Activated CD4-positive, CD25-positive, alpha-beta regulatory T cell treated with anti-CD3 and anti-CD28 coated beads, Interleukin-2, amount 50 U/mL, for 16 hours (primary cell): Measurements from ENCODE around the gene CANT1.
"Not testable (repeated sequence)": the region's sequence is repeated elsewhere in the genome, so short reads cannot be mapped to it uniquely, and the experiment has no call there.

Experiments used
- DNase-seq: peaks from one replicate; pipeline ENCODE4 v3.0.0-alpha.2; 2020; ENCODE audit warnings: low read depth, low spot score

Gene CANT1

DNA sequence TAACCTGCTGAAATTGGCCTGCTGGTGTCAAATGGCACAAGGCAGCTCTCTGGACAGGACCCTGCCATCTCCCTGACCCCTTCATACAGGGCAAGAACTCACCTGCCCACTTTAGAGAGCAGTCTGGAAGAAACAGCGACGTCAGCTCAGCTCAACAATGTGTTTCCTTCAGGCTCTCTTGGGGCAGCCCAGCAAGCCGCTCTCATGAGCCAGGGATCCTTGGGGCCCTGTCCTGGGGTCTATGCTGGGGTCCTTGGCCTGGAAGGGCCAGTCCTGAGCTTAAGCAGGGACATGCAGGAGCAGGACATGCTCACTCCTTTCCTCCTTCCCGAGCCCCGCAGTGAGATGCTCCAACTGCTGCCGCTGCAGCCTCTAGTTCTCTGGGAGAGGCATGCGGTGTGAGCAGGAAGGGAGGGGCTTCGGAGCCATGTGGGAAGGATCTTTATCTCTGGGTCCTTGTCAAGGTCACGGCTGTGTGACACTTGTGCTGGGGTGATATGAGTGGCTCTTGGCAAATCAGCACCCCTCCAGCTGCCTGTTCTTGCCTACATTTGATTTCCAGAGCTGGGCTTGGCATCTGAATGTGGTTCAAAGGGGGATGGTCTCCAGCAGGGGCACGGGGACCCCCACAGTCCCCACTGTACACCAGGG is 17.8 kb upstream of the CANT1 start:
- DNase-seq = no peak

DNA sequence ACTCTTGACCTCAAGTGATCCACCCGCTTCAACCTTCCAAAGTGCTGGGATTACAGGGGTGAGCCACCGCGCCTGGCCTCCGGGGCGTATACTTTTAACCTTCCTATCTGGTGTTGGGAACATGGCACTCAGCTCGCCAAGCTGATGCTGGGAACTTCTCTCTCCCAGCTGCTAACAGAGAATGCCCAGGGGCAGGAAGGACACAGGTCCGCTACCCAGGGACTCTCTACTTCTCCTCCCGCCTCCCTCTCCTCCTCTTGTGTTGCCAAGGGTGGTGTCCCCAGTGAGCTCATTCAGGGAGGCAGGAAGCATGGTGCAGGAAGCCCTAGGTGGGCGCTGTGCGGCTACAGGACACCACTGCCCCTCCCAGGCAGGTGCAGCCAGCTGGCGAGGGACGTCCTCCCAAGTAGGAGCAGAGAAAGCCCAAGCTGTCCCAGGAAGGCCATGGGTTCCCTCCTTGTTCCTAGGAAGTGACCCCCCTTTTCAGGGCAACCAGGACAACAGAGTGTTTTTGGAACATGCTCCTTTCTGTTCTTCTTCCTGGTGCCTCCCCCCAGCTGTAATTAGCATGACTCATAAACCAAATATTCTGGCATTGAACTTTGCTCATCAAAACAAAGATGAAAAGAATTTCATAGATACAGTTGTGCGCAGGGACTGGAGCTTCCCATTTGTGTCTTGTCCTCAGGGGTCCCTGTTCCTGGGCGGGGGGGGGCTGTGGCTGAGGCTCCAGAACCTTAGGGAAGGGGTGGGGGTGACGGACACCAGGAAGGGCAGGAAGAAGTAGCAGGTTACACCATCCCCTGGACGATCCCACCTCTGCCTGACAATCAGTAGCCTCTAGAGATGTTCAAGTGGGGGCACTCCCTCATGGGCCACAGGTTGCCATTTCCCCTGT is 17.1 kb upstream of the CANT1 start:
- no peak for DNase-seq

DNA sequence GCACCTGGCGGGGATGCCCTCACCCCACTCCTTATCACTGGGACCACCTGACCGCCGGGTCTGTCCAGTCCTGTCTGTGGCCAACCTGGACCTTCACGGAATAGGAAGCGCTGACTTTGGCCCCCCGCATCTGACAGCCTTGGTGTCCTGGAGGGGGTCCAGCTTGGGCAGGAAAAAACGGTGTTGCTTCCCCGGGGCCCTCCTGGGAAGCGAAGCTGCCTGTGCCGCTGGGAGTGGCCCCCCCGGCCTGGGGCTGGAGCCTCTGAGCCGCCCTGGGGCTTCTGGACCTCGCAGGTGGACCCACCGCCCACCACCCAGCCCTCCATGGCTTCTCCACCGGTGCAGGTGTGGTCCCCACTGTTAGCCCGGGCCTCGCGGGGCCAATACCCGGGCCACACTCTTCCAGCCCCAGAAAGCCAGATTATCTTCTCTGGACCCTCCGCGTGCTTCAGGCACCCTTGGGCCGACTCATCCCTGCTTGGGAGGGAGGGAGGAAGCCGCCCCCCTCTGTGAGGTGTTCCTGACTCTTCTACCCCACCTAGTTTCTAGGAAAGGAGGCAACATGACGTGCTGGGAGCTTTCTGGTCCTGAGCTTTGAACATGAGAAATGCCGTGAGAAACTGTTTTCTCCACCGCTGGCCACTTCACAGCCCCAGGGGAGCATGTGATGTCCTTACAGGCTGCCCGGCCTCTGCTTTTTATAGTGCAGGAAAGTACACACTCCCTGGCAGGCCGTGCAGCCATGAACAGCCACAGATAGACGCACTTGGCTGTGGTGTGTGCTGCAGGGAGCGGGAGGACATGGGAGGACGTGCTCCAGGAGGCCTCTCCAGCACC is 15.6 kb upstream of the CANT1 start:
- DNase-seq = no peak

DNA sequence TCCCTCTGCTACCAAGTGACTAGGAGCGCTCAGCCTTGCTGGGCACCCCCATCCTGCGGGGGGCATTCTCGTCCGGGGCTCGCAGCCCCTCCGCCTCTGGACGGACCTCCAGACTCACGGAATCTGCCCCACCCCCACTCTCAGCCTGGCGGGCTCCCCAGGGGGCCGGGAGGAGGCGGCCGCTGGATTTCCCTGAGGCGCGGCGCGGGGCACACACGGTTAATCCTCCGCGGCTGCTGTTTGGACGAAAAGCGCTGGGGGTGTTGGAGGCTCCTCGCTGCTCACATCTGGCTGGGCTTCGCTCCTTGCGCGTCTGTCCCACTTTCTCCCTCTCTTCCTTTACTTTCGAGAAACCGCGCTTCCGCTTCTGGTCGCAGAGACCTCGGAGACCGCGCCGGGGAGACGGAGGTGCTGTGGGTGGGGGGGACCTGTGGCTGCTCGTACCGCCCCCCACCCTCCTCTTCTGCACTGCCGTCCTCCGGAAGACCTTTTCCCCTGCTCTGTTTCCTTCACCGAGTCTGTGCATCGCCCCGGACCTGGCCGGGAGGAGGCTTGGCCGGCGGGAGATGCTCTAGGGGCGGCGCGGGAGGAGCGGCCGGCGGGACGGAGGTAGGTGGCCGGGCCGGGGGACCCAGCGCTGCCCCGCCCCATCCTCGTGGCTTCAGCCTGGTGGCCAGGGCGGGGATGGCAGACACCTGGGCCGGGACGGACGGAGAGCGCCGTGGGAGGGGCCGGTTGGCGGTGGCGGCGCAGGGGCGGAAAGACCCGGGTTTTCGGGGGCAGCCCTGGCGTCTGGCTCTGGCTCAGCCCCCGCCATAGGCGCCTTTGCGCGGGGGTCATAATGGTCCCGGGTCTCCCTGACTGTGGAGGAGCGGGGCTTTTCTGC is 14.6 kb upstream of the CANT1 start, which contains the start of gene C1QTNF1:
TSS of gene C1QTNF1 (plus strand) at position 284 of the 886 bp plus-strand sequence. CDS start 19,800 bp downstream, outside the sequence.
- DNase-seq = no peak

DNA sequence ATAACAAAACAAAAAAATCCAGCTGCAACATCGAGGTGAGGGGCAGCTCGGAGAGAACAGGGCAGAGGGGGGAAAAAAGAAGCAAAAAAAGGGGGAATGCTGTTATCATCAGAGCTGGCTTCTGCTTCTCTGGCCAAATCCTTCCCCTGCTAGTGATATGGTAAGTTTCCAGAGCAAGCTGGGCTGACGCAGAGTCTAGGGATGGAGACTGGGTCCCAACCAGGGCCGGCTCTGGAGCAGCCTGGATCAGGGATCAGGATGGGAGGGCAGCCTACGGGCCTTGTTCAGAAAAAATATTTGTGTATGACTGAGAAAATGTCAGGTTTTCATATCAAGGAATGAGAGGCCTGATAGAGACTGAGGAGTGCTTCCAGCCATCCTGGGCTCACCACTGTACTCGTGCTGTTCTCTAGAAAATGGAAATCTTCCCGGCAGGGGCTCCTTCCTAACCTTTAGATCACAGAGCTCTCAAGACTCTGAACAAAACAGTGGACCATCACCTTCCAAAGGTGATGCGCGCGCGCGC is 13.7 kb upstream of the CANT1 start:
- no peak for DNase-seq

DNA sequence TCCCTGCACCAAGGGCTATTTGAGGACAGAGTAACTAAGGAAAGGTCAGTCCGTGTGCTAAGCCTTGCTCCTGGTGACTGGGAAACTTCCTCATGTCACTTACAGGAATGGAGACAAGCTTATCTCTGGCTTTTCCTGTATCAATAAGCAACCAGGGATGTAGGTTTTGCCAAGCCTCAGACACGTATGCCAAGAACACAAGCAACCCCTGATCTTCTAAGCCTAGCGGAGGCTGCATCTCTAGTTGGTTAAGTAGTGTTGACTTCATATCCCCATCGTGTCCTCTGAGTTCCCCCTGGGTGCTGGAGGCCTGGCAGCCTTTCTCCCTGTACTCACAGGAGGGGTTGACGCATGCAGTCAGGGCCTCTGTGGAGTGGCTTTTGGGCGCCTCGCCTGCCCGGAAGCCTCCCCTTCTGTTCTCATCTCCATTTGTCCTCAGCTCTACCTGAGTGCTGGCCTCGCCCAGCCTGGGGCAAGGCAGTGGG is 13.0 kb upstream of the CANT1 start:
- no peak for DNase-seq

DNA sequence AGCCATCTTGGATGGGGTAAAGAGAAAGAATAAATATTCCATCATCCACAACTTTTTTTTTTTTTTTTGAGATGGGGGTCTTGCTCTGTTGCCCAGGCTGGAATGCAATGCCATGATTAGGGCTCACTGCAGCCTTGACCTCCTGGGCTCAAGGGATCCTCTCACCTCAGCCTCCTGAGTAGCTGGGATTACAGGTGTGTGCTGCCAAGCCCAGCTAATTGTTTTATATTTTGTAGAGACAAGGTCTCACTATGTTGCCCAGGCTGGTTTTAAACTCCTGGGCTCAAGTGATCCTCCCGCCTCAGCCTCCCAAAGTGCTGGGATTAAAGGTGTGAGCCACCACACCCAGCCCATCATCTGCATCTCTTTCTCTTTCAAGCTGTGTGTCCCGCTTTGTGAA is 12.4 kb upstream of the CANT1 start:
- DNase-seq = not testable (repeated sequence)

DNA sequence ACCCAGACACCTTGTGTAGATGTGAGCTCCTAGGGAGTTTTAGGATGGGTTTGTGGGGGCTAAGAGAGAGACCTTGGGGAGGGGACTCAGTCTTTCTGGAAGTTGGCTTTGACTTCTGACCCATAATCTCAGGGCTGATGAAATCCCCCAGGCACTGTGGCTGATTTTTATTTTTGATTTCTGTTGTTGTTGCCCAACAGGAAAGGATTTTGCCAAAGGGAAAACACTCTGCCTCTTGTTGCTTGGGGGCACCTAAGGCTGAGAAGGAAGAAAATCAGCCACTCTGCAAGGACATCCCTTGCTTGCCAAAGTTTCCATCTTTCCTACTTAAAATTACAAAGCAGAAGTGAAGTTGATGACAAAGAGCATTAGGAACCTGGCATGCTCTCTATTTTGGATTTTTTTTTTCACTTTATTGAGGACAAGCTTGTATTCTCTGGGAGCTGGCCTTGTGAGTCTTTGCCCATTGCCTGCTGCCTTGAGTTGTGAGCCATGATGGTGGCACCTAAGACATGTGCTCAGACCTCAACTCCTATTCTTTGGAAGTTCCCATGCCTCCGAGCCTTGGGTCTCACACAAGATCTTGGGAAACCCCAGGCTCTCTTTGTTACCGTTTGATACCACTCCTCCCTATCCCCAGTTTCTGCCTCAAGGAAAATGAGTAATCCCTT is 11.2 kb upstream of the CANT1 start:
- no peak for DNase-seq

DNA sequence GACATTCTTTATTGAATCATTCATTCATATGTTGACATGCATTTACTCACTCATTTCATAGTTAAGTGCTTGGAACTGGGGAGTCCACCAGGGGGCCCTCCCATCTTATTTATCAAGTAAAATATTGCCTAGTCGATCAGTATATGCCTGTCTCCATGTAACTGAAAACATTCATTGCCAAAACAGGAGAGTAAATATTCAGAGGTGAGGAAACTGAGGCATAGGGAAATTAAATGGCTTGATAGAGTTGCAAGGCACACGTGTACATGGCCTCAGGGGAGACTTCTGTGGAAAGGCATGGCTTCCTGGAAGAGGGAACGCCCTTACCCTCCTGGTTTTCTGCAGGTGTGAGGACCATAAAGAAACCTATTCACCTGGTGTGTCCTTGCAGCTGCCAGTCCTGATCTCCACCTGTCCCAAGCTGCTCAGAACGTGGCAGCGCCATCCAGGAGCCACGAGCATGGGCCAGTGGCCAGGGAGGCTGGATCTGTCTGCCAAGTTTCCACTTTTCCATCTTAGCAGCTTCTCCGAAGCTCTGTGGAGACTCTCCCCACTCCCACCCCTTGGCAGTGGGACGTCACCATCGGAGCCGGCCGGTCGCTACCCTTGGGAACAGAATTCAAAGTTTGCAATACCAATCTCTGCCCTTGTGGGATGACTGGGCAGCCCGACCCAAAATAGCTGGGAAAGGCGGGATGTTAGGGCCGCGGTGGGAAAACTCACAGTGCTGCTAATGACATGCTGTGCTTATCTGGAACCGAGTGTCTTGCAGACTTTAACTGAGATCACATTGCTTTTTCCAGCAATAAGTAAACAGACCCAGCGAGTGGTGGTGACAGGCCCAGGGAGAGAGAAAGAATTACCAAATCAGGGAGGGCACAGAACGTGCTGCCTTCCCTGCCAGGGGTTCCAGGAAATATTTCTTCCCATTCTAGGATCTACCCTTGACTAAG is 10.3 kb upstream of the CANT1 start:
- DNase-seq = no peak

DNA sequence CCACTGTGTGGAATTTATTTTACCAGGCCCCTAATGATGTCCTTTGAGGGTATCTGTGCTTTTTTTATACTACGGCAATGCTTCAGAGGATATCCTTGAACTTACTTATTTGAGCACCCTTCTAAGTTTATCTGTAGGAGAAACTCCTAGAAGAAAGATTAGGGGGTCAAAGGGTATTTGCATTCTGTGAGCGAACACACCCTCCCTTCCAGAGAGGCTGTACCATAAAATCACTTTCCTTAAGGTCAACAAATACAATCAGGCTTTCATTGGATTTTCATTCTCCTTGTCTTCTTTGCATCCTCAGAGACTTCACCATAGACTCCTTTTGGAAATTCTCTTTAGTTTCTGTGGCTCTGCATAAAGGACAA is 9.7 kb upstream of the CANT1 start:
- DNase-seq = no peak

DNA sequence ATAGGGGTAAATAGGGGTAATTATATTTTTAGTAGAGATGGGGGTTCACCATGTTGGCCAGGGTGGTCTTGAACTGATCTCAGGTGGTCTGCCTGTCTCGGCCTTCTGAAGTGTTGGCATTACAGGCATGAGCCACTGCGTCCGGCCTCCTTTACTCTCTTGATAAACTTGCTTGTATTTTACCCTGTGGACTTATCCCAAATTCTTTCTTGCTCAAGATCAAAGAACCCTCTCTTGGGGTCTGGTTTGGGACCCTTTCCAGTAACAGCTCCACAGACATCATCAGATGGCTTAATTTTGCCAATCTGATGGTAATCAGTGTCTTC is 8.8 kb upstream of the CANT1 start:
- no peak for DNase-seq

DNA sequence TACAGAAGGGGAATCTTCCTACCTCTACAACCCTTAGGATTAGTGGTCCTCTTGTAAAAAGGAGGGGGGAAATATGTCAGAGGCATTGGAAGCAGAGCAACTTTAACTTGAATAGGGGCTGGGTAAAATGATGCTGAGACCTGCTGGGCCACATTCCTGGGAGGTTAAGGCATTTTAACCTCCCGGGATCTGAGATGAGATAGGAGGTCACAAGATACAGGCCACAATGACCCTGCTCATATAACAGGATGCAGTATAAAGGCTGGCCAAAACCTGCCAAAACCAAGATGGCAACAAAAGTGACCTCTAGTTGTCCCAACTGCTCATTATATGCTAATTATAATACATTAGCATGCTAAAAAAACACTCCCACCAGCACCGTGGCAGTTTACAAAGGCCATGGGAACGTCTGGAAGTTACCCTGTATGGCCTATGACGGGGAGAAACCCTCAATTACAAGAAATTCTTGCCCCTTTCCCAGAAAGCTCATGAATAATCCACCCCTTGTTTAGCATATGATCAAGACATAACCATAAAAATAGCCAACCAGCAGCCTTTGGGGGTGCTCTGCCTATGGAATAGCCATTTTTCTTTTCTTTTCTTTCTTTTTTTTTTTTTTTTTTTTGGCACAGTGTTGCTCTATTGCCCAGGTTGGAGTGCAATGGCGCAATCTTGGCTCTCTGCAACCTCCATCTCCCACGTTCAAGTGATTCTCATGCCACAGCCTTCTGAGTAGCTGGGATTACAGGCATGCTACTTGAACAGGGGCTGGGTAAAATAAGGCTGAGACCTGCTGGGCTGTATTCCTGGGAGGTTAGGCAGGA is 8.2 kb upstream of the CANT1 start:
- no peak for DNase-seq

DNA sequence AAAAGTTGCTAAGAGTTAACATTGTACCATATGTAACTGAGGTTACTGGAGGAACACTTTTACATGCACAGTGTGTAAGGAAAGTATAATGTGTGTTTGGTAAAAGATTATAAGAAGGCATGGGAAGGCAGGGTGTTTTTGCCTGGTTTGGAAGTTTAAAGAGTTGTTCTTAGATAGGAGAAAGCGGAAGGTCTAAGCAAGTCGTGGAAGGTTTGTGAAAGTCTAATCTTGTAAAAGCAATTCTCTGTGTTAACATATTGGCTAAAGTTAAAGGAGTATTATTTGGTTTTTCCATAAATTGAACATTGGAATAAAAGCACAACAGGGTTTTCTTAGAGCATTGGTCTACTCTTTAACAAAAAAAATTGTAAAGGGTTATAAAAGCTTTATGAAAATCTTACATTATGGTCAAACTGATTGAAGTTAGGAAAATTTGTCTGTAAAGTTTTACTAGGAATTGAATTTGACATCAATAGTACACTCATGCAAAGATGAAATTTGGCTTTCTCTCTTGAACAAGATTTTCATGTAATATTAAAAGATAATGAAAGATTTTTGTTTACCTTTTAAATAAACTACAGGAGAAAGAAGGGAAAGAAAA is 4.7 kb upstream of the CANT1 start:
- DNase-seq = no peak

DNA sequence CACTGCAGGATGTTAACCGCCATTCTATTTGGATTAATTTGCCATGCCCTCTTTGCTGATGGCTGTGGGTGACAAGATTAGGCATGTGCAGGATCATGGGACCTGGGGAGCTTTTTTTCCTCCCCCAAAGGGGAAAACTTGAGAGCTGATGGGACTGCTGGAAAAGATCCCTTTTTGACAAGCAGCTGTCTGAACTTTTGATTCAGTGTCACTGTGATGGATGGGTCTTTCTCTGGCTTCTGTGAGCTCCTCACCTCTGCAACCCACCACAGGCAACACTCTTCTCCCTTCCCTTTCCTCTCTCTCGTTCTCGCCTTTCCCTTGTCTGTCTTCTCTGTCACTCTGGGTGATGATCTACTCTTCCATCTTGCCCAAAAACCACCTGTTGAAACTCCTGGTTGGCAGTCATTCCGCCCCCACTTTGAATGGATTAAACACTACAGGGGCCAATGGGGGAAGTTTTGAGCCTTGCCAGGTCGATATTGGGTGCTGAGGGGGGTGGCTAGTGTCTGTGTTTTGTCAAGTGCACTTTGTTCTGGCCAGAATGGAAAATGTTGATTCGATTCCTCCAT is 3.1 kb upstream of the CANT1 start:
- no peak for DNase-seq

DNA sequence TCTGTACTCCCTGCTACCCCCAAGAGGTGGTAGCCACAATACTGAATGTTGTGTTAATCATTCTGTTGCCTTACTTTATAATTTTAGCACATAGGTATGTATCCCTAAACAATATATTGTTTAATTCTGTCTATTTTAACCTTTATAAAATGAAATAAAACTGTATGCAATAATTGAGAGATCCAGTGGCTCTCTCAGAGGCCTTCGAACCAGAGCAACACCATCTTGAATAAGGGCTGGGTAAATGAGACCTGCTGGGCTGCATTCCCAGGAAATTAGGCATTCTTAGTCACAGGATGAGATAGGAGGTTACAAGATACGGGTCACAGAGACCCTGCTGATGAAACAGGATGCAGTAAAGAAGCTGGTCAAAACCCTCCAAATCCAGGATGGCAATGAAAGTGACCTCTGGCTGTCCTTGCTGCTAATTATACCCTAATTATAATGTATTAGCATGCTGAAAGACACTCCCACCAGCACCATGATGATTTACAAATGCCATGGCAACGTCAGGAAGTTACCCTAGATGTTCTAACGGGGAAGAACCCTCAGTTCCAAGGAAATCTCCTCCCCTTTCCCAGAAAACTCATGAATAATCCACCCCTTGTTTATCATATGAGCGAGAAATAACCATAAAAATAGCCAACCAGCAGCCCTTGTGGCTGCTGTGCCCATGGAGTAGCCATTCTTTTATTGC is 2.0 kb upstream of the CANT1 start:
- no peak for DNase-seq

DNA sequence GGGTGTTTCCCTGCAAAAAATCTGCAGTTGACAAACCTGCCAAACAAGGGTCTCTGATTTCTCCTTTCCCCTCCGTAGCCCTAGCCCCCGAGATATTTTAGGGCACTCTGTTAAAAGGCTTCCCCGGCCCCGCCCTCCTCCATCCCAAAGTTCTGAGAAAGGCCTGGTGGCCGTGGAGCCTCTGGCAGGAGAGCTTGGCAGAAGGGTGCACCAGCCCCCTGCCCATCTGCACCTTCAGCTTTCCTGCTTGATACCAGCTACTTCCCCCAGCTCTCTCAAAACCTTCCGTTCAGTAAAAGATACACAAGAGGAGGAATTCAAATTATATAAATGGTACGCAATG is 711 bp upstream of the CANT1 start:
- DNase-seq = no peak
